Peyer's patch (tissue), 4 donors: ENCODE data around the gene TBL1X.

Experiments used
- CTCF ChIP-seq, 6 experiments: fragments of 450-650 bp in 4 of 6; fragments of 200-600 bp in 2 of 6; sonication (generic) in 1 of 6; IDR thresholded peaks; one replicate each; pipeline ENCODE4 v1.5.1; 2017 to 2019; ENCODE audit warnings: antibody characterized with exemption in 6 of 6, mild to moderate bottlenecking in 3 of 6, moderate library complexity in 1 of 6
- POLR2A ChIP-seq, 2 donors: fragments of 450-650 bp; IDR thresholded peaks; one replicate each; pipeline ENCODE4 v1.5.1; 2017; ENCODE audit warnings: antibody characterized with exemption in 2 of 2, mild to moderate bottlenecking in 2 of 2, moderate library complexity in 2 of 2

GRCh38 chrX:9682456-9682855 lies 217.6 kb downstream of the TBL1X start:
- no peak for TF ChIP-seq POLR2A (IDR thresholded peaks at IDR 0.05)
- peak in 3 of 6 experiments; percentile 40 to 44 (median 41) for TF ChIP-seq CTCF (IDR thresholded peaks at IDR 0.05)
